ENCODE results near the gene BAHCC1.

Gene BAHCC1

DNA sequence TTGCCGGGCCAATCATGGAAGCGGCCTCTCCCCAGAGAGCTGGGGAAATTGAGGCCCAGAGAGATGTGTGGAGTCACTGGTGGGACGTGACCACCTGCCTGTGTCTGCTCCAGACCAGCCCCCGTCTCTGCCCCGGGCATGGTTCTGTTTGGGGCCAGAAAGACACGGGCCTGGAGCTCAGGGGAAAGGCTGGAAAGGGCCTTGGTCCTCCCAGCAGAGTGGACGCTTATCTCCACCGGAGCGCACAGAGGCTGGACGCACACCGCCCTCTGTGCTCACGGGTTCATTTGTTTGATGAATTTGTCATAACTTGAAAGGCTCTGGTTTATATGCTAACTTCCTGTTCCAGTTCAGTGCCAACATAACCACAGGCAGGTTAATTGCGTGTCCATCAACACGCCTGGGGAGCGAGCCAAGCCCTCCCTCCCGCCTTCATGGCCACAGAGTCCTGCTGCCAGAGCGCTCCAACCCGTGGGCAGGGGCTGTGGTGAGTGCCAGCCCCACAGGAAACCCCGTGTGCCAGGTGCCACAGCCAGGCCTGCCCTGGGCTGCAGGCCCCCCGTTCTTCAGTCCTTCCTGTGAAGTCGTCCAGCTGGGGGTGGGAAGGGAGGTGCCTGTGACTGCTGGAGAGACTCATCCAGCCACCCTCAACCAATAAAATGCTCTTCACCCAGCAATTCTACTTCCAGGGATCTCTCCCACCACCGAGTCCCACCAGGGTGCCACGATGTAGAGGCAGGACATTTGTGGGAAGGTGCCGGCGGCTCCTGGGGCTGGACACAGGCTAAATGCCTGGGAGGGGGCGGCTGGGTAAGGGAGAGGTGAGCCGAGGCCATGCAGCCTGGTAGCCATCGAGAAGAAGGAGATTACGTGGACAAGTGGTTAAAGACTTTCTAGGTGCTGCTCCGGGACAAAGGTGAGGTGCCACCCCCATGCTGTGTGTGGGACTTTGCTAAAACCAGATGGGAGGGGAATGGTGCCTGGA, 29.4 kb upstream of the BAHCC1 start (continued):
- TF ChIP-seq, protein P1, sequence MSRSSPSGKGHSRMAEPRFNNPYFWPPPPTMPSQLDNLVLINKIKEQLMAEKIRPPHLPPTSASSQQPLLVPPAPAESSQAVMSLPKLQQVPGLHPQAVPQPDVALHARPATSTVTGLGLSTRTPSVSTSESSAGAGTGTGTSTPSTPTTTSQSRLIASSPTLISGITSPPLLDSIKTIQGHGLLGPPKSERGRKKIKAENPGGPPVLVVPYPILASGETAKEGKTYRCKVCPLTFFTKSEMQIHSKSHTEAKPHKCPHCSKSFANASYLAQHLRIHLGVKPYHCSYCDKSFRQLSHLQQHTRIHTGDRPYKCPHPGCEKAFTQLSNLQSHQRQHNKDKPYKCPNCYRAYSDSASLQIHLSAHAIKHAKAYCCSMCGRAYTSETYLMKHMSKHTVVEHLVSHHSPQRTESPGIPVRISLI (tag by site-specific recombination; IDR thresholded peaks at IDR 0.05), result no peak
- TF ChIP-seq ZNF266 (tag by site-specific recombination; IDR thresholded peaks at IDR 0.05; ENCODE audit: low read depth), result no peak
- no peak for TF ChIP-seq ZBTB8A (tag by site-specific recombination; IDR thresholded peaks at IDR 0.05)
- TF ChIP-seq ZNF549 (tag by site-specific recombination; IDR thresholded peaks at IDR 0.05), result no peak
- TF ChIP-seq ZNF37A (tag by site-specific recombination; IDR thresholded peaks at IDR 0.05), result no peak
- TF ChIP-seq, protein P2, sequence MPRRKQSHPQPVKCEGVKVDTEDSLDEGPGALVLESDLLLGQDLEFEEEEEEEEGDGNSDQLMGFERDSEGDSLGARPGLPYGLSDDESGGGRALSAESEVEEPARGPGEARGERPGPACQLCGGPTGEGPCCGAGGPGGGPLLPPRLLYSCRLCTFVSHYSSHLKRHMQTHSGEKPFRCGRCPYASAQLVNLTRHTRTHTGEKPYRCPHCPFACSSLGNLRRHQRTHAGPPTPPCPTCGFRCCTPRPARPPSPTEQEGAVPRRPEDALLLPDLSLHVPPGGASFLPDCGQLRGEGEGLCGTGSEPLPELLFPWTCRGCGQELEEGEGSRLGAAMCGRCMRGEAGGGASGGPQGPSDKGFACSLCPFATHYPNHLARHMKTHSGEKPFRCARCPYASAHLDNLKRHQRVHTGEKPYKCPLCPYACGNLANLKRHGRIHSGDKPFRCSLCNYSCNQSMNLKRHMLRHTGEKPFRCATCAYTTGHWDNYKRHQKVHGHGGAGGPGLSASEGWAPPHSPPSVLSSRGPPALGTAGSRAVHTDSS (tag by site-specific recombination; IDR thresholded peaks at IDR 0.05), result no peak
- TF ChIP-seq KLF17 (tag by site-specific recombination; IDR thresholded peaks at IDR 0.05), result peak; percentile 56; the same call in 1 of the 2 replicates
- TF ChIP-seq ZNF423 (tag by site-specific recombination; IDR thresholded peaks at IDR 0.05), result peak; percentile 56; the same call in 1 of the 2 replicates
- TF ChIP-seq ZNF138 (tag by site-specific recombination; IDR thresholded peaks at IDR 0.05; ENCODE audit: borderline replicate concordance), result no peak
- no peak for TF ChIP-seq ZXDB (tag by site-specific recombination; IDR thresholded peaks at IDR 0.05)
- no peak for TF ChIP-seq ZNF558 (tag by site-specific recombination; IDR thresholded peaks at IDR 0.05)
- no peak for TF ChIP-seq ZNF704 (tag by site-specific recombination; IDR thresholded peaks at IDR 0.05)
- TF ChIP-seq KLF10 (tag by site-specific recombination; IDR thresholded peaks at IDR 0.05), result peak; percentile 64; the same call in 1 of the 2 replicates
- no peak for TF ChIP-seq ZNF19 (tag by site-specific recombination; IDR thresholded peaks at IDR 0.05; ENCODE audit: low read depth)
- 0 out of 2 replicates have a peak, but pooled peaks have one; percentile 34 for TF ChIP-seq ZNF324 (tag by site-specific recombination; IDR thresholded peaks at IDR 0.05)
- TF ChIP-seq ZNF501 (tag by site-specific recombination; IDR thresholded peaks at IDR 0.05), result no peak
- no peak for TF ChIP-seq ZNF2 (tag by site-specific recombination; IDR thresholded peaks at IDR 0.05)
- no peak for TF ChIP-seq ZNF514 (tag by site-specific recombination; IDR thresholded peaks at IDR 0.05)
- TF ChIP-seq KLF8 (tag by site-specific recombination; IDR thresholded peaks at IDR 0.05), result no peak
- TF ChIP-seq, protein P3, sequence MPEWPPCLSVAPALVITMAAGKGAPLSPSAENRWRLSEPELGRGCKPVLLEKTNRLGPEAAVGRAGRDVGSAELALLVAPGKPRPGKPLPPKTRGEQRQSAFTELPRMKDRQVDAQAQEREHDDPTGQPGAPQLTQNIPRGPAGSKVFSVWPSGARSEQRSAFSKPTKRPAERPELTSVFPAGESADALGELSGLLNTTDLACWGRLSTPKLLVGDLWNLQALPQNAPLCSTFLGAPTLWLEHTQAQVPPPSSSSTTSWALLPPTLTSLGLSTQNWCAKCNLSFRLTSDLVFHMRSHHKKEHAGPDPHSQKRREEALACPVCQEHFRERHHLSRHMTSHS (tag by site-specific recombination; IDR thresholded peaks at IDR 0.05), result no peak
- TF ChIP-seq, protein P4, sequence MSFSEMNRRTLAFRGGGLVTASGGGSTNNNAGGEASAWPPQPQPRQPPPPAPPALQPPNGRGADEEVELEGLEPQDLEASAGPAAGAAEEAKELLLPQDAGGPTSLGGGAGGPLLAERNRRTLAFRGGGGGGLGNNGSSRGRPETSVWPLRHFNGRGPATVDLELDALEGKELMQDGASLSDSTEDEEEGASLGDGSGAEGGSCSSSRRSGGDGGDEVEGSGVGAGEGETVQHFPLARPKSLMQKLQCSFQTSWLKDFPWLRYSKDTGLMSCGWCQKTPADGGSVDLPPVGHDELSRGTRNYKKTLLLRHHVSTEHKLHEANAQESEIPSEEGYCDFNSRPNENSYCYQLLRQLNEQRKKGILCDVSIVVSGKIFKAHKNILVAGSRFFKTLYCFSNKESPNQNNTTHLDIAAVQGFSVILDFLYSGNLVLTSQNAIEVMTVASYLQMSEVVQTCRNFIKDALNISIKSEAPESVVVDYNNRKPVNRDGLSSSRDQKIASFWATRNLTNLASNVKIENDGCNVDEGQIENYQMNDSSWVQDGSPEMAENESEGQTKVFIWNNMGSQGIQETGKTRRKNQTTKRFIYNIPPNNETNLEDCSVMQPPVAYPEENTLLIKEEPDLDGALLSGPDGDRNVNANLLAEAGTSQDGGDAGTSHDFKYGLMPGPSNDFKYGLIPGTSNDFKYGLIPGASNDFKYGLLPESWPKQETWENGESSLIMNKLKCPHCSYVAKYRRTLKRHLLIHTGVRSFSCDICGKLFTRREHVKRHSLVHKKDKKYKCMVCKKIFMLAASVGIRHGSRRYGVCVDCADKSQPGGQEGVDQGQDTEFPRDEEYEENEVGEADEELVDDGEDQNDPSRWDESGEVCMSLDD (tag by site-specific recombination; IDR thresholded peaks at IDR 0.05), result no peak
- TF ChIP-seq ZNF394 (tag by site-specific recombination; IDR thresholded peaks at IDR 0.05; ENCODE audit: borderline replicate concordance), result no peak
- no peak for TF ChIP-seq YY2 (tag by site-specific recombination; IDR thresholded peaks at IDR 0.05)
- TF ChIP-seq ZNF777 (tag by site-specific recombination; IDR thresholded peaks at IDR 0.05; ENCODE audit: borderline replicate concordance), result no peak
- TF ChIP-seq ZNF155 (tag by site-specific recombination; IDR thresholded peaks at IDR 0.05), result no peak
- TF ChIP-seq ZNF791 (tag by site-specific recombination; IDR thresholded peaks at IDR 0.05), result no peak
- no peak for TF ChIP-seq ZBTB21 (tag by site-specific recombination; IDR thresholded peaks at IDR 0.05)
- TF ChIP-seq ZNF366 (tag by site-specific recombination; conservative IDR thresholded peaks at IDR 0.05), result peak; percentile 76
- no peak for TF ChIP-seq ZNF670 (tag by site-specific recombination; IDR thresholded peaks at IDR 0.05; ENCODE audit: low read depth)
- no peak for TF ChIP-seq ZNF426 (tag by site-specific recombination; IDR thresholded peaks at IDR 0.05)

Data from HEK293 (cell line).